ENCODE measurements around the gene SRRD. TPM values are rescaled to one million over a fixed set of nuclear protein-coding genes. Genes with fewer than 3 reads are reported as not detected.
A peak's percentile ranks its signal among the peaks of the same experiment; 100 is the strongest.

The SRRD gene
- total and polyA plus RNA-seq, 2 of the 13 experiments (the other 11 are each of a cell fraction or from before 2014, with no cell fraction given), result 22.8 to 36.6 TPM

DNA sequence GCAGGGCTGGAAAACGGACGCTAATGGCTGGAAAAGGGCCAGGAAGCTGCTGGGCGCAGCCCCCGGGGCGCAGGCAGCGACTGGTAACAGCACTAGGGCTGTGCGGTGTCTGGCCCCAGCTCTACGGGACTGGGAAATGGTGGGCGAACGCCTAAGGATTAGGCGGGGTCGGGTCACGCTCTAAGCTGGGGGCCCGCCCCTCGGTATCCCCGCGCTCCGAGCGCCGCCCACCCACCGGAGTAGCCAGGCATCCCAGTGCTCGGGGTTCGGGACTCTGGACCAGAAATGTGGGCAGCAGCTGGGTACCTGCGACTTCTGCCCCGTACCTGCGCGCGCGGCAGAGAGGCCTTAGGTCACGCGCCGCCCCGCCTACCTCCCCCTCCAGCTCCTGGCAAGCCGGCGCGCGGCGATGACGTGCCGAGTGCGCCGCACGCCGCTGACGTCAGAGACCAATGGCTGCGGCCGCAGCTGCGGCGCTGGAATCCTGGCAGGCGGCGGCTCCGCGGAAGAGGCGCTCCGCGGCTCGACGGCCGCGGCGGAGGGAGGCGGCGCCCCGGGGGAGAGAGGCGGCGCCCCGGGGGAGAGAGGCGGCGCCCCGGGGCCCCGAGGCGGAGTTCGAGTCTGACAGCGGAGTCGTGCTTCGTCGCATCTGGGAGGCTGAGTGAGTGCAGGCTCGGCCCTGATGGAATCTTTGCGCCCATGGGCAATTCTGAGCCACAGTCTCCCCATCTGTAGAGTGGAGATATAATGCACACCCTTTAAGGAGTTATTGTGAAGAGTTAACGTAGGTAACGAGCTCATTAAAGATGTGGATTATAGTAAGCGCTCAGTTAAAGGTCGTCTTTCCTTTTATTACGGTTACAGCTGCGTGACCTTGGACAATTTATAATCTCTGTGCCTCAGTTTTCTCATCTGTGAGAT, at the start of gene SRRD, which contains the start of gene HPS4 (continued):
- TF ChIP-seq, protein P1, sequence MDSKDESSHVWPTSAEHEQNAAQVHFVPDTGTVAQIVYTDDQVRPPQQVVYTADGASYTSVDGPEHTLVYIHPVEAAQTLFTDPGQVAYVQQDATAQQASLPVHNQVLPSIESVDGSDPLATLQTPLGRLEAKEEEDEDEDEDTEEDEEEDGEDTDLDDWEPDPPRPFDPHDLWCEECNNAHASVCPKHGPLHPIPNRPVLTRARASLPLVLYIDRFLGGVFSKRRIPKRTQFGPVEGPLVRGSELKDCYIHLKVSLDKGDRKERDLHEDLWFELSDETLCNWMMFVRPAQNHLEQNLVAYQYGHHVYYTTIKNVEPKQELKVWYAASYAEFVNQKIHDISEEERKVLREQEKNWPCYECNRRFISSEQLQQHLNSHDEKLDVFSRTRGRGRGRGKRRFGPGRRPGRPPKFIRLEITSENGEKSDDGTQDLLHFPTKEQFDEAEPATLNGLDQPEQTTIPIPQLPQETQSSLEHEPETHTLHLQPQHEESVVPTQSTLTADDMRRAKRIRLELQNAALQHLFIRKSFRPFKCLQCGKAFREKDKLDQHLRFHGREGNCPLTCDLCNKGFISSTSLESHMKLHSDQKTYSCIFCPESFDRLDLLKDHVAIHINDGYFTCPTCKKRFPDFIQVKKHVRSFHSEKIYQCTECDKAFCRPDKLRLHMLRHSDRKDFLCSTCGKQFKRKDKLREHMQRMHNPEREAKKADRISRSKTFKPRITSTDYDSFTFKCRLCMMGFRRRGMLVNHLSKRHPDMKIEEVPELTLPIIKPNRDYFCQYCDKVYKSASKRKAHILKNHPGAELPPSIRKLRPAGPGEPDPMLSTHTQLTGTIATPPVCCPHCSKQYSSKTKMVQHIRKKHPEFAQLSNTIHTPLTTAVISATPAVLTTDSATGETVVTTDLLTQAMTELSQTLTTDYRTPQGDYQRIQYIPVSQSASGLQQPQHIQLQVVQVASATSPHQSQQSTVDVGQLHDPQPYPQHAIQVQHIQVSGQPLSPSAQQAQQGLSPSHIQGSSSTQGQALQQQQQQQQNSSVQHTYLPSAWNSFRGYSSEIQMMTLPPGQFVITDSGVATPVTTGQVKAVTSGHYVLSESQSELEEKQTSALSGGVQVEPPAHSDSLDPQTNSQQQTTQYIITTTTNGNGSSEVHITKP (CRISPR knock-in tag; IDR thresholded peaks at IDR 0.05; ENCODE audit: low read depth), result peak; percentile 55; the same call in 1 of the 2 replicates
- TF ChIP-seq, protein P2, sequence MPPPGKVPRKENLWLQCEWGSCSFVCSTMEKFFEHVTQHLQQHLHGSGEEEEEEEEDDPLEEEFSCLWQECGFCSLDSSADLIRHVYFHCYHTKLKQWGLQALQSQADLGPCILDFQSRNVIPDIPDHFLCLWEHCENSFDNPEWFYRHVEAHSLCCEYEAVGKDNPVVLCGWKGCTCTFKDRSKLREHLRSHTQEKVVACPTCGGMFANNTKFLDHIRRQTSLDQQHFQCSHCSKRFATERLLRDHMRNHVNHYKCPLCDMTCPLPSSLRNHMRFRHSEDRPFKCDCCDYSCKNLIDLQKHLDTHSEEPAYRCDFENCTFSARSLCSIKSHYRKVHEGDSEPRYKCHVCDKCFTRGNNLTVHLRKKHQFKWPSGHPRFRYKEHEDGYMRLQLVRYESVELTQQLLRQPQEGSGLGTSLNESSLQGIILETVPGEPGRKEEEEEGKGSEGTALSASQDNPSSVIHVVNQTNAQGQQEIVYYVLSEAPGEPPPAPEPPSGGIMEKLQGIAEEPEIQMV (CRISPR knock-in tag; IDR thresholded peaks at IDR 0.05; ENCODE audit: low read depth), result no peak
- TF ChIP-seq, protein P3, sequence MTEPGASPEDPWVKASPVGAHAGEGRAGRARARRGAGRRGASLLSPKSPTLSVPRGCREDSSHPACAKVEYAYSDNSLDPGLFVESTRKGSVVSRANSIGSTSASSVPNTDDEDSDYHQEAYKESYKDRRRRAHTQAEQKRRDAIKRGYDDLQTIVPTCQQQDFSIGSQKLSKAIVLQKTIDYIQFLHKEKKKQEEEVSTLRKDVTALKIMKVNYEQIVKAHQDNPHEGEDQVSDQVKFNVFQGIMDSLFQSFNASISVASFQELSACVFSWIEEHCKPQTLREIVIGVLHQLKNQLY (CRISPR knock-in tag; IDR thresholded peaks at IDR 0.05), result peak; percentile 72; the same call in 1 of the 2 replicates
- TF ChIP-seq ZNF407 (CRISPR knock-in tag; IDR thresholded peaks at IDR 0.05; ENCODE audit: not compliant biosample characterization) (peak; percentile 66), LCORL (IDR thresholded peaks at IDR 0.05) (no peak), LCORL (CRISPR knock-in tag; IDR thresholded peaks at IDR 0.05) (0 out of 2 replicates have a peak, but pooled peaks have one; percentile 74), ZMYM3 (CRISPR knock-in tag; IDR thresholded peaks at IDR 0.05) (peak; percentile 85; the same call in 1 of the 2 replicates), HMGA1 (CRISPR knock-in tag; conservative IDR thresholded peaks at IDR 0.05) (no peak), ZBTB21 (CRISPR knock-in tag; IDR thresholded peaks at IDR 0.05) (peak; percentile 76), JARID2 (CRISPR knock-in tag; IDR thresholded peaks at IDR 0.05; ENCODE audit: insufficient replicate concordance) (peak; percentile 80), ZNF777 (CRISPR knock-in tag; IDR thresholded peaks at IDR 0.05) (peak; percentile 77), KLF12 (CRISPR knock-in tag; IDR thresholded peaks at IDR 0.05; ENCODE audit: borderline replicate concordance) (peak; percentile 85; the same call in 1 of the 2 replicates)
- TF ChIP-seq, protein P4, sequence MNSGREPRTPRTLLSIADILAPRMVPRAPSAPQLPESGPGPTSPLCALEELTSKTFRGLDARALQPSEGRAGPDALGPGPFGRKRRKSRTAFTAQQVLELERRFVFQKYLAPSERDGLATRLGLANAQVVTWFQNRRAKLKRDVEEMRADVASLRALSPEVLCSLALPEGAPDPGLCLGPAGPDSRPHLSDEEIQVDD (CRISPR knock-in tag; IDR thresholded peaks at IDR 0.05; ENCODE audit: borderline replicate concordance), result peak; percentile 59; the same call in 1 of the 2 replicates
